ENCODE measurements around the gene KLHL9.
"Not testable (repeated sequence)": the region's sequence is repeated elsewhere in the genome, so short reads cannot be mapped to it uniquely, and the experiment has no call there.

Gene KLHL9, protein sequence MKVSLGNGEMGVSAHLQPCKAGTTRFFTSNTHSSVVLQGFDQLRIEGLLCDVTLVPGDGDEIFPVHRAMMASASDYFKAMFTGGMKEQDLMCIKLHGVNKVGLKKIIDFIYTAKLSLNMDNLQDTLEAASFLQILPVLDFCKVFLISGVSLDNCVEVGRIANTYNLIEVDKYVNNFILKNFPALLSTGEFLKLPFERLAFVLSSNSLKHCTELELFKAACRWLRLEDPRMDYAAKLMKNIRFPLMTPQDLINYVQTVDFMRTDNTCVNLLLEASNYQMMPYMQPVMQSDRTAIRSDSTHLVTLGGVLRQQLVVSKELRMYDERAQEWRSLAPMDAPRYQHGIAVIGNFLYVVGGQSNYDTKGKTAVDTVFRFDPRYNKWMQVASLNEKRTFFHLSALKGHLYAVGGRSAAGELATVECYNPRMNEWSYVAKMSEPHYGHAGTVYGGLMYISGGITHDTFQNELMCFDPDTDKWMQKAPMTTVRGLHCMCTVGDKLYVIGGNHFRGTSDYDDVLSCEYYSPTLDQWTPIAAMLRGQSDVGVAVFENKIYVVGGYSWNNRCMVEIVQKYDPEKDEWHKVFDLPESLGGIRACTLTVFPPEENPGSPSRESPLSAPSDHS

DNA sequence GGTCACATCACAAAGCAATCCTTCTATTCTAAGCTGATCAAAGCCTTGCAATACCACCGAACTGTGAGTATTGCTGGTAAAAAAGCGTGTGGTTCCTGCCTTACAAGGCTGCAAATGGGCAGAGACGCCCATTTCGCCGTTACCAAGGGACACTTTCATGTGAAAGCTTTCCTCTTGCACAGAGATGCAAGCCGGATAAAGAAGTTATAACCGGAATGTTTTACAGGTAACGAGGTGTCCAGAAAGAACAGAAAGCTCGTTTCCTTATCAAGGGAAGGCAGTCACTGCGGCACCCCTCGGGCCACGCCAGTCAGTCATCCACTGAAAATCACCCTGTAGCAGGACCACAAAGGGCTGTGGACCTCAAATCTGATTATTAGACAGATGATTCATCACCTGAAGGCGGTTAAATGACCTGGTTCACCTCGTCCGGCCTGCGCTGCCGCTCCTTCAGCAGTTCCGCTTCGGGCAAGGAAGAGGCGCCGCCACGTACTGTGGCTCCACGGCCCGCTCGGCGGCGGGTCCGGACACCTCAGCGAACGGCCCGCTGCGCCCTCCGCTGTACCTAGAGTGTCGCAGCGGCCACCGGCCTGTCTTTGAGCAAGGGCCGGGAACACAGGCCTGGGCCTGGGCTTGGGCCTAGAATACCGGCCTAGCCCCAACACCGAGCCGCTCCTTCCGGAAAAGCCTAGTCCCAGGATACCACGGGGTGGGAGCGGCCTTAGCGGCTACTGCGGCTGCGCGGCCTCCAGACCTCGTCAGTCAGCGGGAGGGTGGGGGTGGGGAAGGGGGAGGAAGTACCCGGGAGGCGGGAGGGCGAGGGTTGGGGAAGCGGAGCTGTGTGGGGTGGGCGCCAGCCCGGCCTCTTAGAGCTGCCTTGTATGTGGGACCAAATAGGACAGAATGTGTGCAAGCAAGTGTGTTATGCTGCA is at the start of gene KLHL9:
TSS of gene KLHL9 (minus strand) at position 704 of the 932 bp plus-strand sequence. CDS start at position 159, 545 bp downstream.
- peak; percentile 54 to 86 (median 73) for DNase-seq (ENCODE audit: low read depth in 4 of 4, low spot score in 1 of 4)

DNA sequence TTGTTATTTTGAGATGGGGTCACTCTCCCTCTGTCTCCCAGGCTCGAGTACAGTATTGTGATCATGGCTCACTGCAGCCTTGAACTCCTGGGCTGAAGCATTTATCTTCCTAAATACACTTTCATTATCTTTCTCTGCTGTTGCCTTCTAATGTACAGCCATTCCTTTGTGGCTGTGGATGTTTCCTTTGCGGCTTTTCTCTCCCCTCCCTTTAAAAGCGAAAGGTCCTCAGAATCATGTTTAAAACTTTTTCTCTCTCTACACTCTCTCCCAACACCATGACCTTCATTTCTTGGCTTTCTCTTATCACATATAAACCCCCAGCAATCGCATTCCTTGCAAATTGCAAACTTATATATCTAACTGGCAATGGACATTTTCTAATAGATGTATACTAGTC is 48.4 kb upstream of the KLHL9 start:
- DNase-seq (ENCODE audit: low read depth in 4 of 4, low spot score in 1 of 4): no peak

DNA sequence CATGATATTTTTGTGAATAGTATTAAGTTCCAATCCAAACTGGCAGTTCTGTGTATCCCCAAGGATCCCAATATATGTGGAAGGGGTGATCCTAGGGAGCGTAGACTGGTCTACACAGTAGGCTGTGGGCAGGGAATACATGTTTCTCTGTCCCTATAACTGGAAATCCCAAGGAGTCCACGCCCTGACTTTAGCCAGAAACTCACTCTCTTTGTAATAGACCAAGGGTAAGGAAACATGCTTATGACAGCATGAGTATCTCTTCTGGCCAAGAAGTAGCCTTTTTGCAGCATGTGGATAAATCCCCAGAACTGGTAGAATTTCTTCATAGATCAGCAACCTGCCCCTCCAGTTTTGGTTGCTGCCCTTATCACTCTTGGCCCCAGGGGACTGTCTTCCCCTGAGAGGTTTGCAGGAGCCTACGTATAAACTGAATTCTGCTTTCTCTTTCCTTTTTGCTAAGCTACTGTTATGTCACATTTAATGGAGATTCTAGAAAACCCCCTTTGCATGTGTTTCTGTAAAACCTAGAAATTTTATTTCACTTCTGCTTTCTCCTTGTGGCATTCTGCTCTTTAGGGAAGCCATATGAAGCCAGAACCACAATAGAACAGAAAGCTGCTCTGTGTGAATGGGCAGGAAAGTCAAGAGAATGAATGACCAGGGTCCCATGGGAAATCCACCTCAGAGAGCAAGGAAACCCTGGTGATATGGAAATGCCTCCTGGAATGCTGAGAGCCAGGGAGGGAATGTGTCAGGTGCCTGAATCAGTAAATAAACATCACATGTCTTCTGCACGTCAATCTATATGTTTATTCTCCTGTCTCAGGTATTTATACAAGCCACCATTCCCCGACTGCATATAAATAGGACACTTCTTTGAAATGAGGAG is 46.5 kb upstream of the KLHL9 start:
- no peak for DNase-seq (ENCODE audit: low read depth in 4 of 4, low spot score in 1 of 4)

DNA sequence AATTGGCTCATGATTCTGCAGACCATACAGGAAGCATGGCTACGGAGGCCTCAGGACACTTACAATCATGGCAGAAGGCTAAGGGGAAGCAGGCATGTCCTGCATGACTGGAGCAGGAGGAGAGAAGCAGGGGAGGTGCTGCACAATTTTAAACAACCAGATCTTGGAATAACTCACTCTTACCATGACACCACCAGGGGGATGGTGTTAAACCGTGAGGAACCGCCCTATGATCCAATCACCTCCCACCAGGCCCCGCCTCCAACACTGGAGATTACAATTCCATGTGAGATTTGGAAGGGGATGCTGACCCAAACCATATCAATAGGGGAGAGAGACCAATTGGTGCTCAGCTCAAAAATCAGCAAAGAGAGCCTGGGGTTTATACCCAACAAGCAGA is 36.3 kb upstream of the KLHL9 start:
- not testable (repeated sequence) for DNase-seq (ENCODE audit: low read depth in 4 of 4, low spot score in 1 of 4)

DNA sequence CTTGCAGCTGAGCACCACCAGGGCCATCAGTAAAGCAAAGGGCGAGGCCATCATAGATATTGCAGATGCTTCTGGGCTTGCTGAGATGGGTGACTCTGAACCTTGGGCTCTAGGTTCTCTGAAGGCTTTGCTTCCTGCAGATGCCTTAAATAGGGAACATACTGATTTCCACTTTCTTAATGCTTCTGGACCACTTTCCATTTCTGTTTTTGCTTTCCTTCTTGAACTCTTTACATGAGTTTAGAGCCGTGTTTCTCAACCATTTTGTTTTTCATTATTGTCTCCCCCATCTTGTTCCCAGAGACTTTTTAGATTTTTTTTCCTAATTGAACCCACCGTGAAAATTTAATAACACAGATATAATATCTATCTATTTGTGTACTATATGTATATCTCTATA is 32.8 kb upstream of the KLHL9 start, which contains the start of gene IFNA13:
TSS of gene IFNA13 (minus strand) at position 101 of the 400 bp plus-strand sequence. CDS start at position 54, 47 bp downstream.
- no peak for DNase-seq (ENCODE audit: low read depth in 4 of 4, low spot score in 1 of 4)

DNA sequence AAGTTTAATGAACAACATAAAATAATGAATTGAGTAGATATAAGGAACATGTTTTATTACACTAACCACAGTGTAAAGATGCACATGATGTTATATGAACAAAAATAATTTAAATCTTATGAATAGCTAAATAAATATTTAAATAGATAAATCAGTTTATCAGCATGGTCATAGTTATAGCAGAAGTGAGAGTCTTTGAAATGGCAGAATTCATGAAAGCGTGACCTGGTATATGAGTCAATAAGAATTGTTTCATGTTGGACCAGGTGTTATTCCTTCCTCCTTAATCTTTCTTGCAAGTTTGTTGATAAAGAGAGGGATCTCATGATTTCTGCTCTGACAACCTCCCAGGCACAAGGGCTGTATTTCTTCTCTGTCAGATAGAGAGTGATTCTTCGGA is 32.0 kb upstream of the KLHL9 start:
- DNase-seq (ENCODE audit: low read depth in 4 of 4, low spot score in 1 of 4): not testable (repeated sequence)

DNA sequence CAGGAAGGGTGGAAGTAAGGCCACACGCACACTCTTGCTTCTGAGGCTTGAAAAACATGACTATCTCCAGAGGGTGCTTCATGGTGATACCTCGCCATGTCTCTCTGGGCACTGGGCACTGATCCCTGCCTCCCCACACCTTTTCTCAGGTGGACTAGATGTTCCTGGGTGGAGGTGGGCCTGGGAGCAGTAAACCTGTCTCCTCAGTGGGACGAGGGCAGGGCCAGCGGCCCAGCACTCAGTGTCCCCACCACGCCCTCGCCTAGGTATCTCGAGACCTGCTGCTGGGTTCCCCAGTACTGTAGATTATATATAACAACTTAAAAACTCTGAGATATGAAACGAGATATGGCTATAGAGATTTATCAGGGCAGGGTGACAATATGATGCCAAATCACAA is 27.1 kb upstream of the KLHL9 start:
- DNase-seq (ENCODE audit: low read depth in 4 of 4, low spot score in 1 of 4): no peak

DNA sequence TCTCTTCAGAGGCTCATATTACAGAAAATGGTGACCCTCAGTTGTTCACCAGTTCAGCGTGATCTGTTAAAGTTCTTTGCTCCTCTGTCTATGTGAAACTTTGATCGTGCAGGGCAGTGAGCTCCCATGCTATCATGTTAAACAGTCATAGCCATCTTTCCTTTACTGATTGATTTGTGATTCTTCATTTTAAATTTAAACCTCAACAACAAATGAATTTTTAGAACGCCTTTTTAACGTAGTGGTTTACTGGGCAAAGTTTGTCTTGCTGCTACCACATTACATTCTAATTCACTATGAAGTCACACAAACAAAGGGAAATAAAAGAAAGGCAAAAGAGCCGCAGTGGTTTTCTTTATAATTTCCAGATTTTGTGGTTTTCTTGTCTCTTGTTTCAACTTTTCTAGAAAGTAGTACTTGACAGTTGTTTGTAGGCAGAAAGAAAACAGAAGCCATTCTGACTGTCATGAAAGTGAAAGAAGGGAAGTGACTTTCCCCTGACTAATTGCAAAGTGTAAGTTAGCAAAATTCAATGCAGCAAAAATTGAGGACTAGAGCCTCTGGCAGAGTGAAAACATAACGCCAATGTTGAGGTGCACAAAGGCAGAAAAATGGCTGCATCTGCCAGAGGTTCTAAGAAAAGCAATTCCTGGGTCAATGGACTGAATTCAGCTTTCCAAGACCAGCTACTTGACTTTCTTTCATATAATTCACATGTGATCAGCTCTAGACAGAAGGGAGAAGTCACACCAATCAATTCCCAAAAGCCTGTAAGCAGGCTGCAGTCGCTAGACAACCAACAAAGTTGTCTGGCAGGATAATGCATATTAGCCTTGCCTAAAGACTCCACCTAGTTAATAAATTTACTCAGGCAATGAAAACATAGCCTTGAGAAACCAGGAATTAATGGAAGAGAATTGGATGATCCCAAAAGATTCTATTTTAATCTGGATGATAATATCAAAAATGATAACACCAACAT is 22.6 kb upstream of the KLHL9 start:
- DNase-seq (ENCODE audit: low read depth in 4 of 4, low spot score in 1 of 4): no peak

DNA sequence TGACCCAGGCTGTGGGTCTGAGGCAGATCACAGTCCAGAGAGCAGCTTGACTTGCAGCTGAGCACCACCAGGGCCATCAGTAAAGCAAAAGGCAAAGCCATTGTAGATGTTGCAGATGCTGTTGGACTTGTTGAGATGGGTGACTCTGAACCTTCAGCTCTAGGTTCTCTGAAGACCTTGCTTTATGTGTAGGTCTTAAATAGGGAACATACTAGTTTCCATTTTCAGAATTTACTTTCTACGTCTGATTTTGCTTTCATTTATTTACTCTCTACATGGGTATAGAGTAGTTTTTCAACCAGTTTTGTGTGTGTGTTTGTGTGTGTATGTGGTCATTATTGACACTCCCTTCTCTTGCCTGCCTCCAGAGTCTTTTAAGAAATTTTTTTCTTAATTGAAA is 15.6 kb upstream of the KLHL9 start, which contains the start of gene IFNA6:
TSS of gene IFNA6 (minus strand) at position 101 of the 400 bp plus-strand sequence. CDS start at position 101, 0 bp downstream.
- no peak for DNase-seq (ENCODE audit: low read depth in 4 of 4, low spot score in 1 of 4)

DNA sequence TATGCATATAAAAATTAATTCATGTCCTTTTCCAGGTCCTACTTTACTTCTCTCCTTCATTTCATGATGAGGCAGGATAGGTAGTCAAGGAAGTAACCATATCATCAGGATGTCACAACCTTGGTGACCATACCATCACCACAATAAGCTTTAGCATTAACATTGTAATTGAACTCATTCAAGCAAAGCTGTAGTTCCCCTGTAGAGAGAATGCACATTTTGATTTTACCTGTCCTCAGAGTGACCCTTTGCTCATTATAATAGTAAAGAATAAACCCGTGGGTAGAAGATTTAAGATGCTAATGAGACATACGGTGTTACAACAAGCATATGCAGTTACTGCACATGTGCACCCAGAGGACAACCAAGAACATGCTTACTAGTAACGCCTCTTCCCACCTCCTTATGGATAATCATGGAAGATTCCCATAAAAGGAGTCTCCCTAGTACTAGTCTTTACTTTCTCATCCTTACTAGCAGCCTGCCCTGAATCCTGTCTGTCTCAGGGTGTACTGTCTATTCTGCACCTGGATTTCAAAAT is 13.3 kb upstream of the KLHL9 start:
- no peak for DNase-seq (ENCODE audit: low read depth in 4 of 4, low spot score in 1 of 4)

DNA sequence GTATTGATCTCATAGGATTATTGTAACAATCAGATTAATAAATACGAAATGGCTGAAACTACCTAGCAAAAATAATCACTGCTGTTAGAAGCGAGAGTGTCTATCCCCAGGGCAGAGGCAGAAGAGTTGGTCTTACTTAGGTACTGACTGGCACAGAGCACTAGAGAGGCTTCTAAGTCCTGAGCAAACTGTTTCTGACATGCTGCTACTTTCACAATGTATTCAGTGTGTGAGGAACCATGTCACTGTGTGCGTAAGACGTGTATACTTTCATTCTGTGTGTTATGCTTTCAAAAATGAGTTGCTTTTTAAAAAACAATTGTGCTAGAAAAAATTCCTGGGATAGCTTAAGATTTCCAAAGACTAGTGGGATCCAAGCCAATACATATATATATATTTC is 5.5 kb upstream of the KLHL9 start:
- DNase-seq (ENCODE audit: low read depth in 4 of 4, low spot score in 1 of 4): no peak

DNA sequence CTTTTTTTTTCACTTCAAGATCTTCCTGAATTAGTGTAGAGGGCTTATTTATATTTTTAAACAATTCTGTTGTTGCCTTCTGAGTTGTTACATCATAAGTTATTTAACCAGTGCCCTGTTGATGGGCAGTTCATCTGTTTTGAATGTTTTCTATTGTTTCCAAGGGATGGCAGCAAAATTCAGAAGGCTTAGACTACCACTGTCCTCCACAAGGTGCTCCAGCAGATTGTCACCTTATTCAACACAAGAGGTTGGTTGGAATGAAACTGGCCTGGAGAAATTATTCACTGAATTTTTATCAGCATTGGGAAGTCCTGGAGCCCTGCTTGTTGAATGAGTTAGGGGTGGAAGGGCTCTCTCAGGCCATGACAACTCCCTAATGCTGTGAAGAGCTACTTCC is 1.3 kb upstream of the KLHL9 start:
- DNase-seq (ENCODE audit: low read depth in 4 of 4, low spot score in 1 of 4): no peak

DNA sequence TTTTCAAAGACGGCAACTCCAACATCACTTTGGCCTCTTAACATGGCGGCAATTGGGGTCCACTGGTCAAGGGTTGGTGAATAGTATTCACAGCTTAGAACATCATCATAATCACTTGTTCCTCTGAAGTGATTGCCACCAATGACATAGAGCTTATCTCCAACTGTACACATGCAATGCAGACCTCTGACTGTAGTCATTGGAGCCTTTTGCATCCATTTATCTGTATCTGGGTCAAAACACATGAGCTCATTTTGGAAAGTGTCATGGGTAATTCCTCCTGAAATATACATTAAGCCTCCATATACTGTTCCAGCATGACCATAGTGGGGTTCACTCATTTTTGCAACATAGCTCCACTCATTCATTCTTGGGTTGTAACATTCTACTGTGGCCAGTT is 2.0 kb downstream of the KLHL9 start:
- DNase-seq (ENCODE audit: low read depth in 4 of 4, low spot score in 1 of 4): no peak

DNA sequence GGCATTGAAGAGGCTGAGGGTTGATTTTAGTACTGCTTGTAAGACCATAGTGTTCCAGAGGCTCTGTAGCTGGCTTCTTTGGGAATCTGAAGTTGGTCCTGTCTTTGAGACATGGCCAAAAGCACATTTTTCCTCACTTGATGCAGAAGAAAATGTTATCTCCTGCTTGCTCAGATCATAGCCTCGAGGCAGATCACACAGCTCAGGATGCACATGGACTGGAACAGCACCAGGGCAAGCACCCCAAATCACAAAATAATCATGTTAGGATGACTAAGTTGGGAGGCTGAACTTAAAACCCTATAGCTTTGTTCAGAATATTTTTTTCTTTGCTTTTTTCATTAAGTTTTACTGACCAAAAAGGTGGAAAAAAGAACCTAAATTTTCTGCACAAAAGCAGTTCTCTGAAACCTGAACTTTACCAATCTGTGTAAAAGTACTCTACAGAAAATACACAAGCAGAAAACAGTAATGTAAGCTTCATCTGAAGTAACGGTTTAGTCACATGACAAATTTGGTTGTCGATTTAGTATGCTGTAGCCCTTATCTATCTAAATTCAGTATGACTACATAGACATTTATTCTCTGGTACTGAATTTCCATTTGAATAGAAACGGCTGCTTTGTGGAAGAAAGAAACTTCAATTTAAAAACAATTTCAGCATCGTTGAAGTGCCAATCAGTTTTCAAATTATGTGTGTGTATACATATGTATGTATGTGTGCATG is 3.4 kb downstream of the KLHL9 start:
- no peak for DNase-seq (ENCODE audit: low read depth in 4 of 4, low spot score in 1 of 4)

DNA sequence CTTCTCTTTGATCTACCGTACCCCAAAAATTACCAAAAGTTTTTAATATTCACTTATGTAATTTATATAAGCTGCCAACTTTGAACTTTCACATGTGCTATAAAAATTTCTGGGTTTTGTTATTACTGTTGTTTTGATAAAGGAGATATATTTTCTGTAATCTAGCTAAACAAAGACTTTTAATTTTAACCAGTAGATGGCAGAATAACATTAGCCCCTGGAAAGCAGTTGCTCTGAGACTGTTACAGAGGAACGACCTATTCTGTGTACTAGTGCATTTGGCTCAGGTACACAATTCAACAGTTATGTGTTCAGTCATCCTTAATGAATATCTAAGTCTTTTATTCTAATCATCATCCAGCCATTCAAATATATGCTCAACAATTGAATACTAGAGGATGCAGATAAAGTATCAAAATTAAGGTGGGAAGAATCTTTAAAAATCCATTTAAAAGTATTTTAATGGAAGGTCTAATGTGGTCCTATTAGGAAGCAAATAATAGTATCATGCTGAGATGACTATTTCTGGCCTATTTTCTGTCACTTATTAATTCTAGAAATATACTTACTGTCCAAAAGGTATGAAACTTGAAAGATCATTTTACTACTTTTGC is 8.6 kb downstream of the KLHL9 start:
- DNase-seq (ENCODE audit: low read depth in 4 of 4, low spot score in 1 of 4): no peak

DNA sequence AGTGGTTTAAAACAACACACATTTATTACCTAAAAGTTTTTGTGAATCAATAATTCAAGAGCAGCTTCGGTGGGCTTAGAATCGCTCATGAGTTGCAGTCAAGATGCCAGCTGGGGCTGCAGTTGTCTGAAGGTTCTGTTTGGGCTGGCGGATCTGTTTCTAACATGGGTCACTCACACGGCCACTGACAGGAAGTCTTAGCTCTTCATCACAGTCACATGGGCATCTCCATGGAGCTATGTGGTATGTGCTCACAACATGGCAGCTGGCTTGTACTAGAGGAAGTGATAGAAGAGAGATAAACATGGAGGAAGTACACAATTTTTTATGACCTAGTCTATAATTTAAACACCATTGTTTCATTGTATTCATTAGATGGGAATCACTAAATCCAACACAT is 11.2 kb downstream of the KLHL9 start:
- no peak for DNase-seq (ENCODE audit: low read depth in 4 of 4, low spot score in 1 of 4)

DNA sequence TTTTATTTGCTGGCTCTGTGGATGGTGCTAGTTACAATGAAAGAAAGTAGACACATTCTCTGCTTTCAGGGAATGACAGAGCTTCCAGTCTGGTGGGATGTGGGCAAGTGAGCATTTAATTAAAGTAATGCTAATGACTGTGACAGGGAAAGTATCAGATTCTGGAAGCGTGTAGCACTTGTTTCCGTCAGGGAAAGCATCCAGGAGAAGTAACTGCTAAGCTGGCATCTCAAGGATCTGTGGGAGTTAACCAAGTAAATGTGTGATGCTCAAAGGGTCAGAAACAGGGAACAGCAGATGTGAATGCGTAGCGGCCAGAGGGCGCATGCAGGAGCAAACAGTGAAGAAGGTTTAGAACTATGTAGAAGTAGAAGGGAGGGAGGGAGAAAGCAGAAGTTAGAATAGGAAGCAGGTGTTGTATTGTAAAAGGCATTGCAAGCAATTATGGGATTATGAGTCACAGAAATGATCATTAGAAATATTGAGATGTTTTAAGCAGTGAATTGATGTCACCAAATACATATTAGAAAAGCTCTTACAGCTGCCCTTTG is 12.2 kb downstream of the KLHL9 start:
- no peak for DNase-seq (ENCODE audit: low read depth in 4 of 4, low spot score in 1 of 4)

DNA sequence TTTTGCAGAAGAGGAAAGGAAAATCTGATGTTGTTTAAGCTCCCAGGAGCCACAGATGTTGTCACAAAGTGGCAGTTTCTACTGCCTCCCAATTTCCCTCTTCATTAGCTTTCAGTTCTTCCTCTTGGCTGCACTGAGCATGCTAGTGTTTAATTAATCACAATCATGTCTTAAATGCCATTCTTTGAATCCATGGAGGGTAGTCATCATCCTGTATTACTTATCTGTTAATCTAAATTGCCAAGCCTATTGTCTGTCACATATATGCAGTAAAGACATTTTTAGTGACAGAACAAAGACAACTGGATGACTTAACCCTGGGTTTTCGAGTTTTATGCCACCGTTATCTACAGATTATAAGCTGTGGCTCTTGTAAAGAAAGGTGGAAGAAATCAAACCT is 14.7 kb downstream of the KLHL9 start:
- DNase-seq (ENCODE audit: low read depth in 4 of 4, low spot score in 1 of 4): no peak

All from stimulated activated CD4-positive, alpha-beta T cell treated with anti-CD3 and anti-CD28 coated beads, Interleukin-1b, Interleukin-23, amount 100 ng/mL, for 24 hours (primary cell).